Hematopoietic multipotent progenitor cell treated with erythropoietin and hydrocortisone succinate and interleukin-3 and kit ligand, for 4 days (in vitro differentiated cells): ENCODE measurements around the gene DCC.

Experiments used
- DNase-seq: peaks from one replicate; pipeline ENCODE4 v3.0.0-alpha.2; 2015

Gene DCC

DNA sequence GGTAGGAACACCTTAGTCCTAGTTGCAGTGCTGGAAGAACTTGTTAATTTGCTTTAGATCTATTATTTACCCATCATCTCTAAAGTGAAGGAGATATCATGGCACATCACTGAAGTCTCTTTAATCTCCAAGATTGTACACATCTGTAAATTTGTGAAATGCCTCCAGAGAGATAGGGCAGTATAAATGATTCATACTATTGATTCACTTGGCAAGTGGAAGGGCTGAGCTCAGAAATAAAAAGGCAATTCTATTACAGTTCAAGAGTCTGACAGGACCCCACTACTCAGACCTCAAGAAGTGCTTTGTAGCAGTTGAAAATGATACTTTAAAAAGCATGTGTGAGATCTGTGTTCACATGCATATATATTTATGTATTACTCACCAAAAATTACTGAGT lies 489.3 kb downstream of the DCC start:
- no peak for DNase-seq

GRCh38 chr18:52829876-52830405 lies 489.9 kb downstream of the DCC start:
- DNase-seq = no peak

GRCh38 chr18:52844323-52844722 lies 504.3 kb downstream of the DCC start:
- no peak for DNase-seq

DNA sequence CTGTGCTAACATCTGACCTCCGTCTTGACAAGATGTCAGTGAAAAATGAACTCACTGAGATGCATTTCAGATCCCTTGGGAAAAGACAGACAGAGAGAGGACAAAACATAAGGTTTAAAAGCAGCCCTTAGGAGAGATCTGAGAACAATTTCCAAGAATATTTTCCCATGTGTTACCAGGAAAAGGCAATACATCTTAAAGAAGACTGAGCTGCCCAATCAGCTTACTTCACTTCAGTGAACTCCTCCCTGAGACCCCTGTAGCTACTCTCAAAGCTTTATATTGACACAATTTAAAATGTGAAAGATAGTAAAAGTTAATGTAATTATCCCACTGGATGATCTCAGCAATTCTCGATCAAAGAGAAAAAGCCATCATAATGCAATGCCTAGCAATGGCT lies 505.0 kb downstream of the DCC start:
- DNase-seq = no peak

GRCh38 chr18:52850031-52850560 lies 510.1 kb downstream of the DCC start:
- no peak for DNase-seq

- DNase-seq = no peak
Observed at GRCh38 chr18:52861558-52861957, 521.6 kb downstream of the DCC start.

- no peak for DNase-seq
Observed at GRCh38 chr18:52869349-52869923, 529.4 kb downstream of the DCC start.

DNA sequence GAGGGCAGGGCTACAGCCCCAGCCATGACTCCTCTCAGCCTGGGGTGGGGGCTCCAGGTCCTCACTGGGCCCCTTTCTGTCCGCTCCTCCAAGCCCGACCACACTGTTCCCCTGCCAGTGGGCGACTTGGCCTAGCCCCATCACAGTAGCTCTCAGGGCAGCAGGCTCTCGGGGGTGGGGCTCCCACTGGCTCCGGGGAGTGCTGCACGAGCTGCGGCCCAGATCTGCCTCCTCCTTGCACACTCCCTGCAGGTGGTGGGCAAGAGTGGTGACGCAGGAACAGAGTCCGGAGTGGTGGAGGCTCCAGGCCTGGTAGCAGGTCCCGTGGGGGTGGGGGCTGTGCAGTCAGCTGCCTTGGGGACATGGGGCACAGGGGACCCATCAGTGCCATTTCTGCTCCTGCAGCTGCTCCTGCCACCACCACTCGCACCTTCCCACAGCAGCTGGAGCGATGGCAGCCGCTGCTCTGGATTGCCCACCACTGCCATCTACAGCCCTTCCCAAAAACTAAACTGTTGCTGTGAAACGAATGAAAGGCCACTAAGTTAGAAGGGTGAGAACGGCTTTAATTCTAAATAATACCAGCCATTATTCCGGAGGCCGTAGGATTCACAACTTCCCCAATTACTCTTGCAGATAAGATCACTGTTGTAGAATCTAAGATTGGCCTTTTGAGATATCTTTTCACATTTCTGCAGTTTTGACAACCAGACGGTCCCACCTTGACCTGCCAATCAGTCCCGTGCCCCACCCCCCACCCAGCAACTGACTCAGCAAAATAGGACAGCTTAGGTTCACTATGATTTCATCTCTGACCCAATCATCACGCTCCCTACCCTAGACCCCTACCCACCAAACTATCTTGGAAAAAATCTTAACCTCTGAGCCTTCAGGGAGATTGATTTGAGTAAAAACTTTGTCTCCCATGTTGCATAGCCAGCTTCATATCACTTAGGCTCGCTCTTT lies 530.2 kb downstream of the DCC start:
- no peak for DNase-seq

- no peak for DNase-seq
Observed at GRCh38 chr18:52874774-52875173, 534.8 kb downstream of the DCC start.

- no peak for DNase-seq
Observed at GRCh38 chr18:52875725-52876124, 535.7 kb downstream of the DCC start.

- no peak for DNase-seq
Observed at GRCh38 chr18:52888014-52888413, 548.0 kb downstream of the DCC start.

DNA sequence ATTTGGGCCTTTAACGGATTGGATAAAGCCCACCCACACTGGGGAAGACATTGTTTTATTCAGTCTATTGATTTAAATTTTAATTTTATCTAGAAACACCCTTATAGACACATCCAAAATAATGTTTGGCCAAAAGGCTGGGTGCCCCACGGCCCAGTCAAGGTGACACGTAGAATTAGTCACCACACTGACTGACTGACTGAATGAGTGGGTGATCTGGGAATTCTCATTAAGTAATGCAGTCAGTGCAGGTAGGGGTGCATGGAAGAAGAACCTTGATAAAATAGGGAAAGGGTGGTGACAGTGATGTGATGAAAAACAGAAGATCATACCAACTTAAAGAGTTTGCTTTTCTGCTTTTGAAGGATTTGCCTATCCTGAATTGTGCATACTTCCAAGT lies 554.8 kb downstream of the DCC start:
- DNase-seq = no peak

DNA sequence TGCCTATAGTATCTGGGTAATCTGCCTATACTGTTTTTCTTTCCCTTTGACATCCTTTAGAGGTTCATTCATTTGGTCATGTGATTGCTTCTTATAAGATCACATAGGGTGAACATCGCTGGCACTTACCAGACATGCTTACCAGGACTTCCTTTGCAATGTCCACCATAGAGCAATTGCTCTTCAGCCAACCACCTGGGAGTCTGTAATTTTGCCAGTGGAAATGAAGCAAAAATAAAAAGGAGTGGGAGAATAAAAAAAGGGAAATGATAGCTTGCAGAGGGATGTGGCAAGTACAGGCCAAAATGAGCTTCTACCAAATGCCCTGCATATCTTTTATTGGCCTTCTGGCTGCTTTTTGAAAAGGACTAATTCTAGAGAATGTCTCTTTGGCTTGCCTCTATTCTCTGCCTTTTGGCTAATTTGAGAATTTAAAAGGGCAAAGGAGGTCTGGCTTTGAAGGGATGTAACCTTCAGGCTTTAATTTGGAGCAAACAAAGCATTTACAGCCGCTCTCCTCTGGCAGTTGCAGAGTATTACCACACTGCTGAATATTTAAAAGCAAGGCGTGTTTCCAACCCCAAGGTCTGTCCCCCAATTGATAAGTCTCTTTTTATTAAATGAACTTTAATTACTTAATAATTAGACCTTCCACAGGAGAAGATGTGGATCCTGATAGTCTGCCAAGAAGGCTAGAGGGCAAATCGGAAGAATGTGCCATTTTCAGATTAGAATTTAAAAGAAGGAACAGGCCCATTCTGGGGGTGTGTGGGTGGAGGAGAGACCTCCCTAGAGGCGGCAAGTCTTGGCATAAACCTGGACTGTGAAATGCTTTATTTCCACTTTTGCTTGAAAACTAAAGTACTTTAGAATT lies 557.9 kb downstream of the DCC start:
- no peak for DNase-seq

GRCh38 chr18:52898485-52899058 lies 558.6 kb downstream of the DCC start:
- no peak for DNase-seq

- no peak for DNase-seq
Observed at GRCh38 chr18:52902188-52902587, 562.2 kb downstream of the DCC start.

- peak; percentile 42 for DNase-seq
Observed at GRCh38 chr18:52903857-52904256, 563.9 kb downstream of the DCC start.

- DNase-seq = no peak
Observed at GRCh38 chr18:52907543-52908308, 567.7 kb downstream of the DCC start.

DNA sequence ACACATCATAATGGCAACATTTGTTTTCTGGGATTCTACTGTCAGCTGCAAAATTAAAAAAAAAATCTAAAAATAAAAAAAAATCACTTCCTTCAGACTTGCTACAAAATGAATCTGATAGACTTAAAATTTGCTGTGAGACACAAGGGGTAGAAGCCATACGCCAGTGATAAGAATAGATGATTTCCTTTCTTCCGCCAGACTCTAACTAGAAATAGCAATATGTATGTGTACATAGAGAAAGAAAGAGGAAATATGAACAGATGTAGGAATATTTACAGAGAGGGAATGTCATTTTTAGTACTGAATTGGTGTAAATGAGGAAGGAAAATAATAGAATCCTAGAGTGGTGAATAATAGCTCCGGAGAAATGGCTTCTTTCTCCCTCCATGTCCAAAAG lies 574.2 kb downstream of the DCC start:
- DNase-seq = no peak

DNA sequence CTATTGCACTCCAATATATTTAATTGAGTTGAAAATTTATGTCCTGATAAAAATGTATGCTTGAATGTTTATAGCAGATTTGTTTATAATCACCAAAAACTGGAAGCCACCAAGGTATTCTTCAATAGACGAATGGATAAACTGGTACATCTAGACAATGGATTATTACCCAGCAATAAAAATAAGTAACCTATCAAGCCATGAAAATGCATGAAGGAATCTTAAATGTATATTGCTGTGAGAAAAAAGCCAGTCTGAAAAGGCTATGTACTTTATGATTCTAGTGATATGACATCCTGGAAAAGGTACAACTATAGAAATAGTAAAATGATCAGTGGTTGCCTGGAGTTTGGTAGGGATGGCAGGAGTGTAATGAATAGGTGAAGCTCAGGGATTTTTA lies 580.7 kb downstream of the DCC start:
- no peak for DNase-seq

DNA sequence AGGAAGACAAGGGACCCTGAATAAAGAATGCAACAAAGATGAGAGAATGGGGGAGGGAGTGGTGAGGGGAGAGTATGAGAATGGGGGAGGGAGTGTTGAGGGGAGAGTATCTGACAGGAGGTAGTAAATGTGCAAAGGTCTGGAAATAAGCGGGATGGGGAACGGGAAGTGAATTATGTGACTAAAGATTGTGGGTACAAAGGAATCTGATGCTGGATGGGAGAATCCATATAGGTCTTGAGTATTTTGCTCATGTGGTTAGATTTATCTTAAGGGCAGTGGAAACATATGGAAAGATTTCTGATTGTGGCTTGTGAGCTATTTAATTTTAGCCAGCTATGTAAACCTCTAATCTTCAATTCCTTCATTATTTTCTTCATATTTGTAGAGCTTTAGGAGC lies 593.4 kb downstream of the DCC start:
- DNase-seq = no peak

- no peak for DNase-seq
Observed at GRCh38 chr18:52936931-52937330, 596.9 kb downstream of the DCC start.

DNA sequence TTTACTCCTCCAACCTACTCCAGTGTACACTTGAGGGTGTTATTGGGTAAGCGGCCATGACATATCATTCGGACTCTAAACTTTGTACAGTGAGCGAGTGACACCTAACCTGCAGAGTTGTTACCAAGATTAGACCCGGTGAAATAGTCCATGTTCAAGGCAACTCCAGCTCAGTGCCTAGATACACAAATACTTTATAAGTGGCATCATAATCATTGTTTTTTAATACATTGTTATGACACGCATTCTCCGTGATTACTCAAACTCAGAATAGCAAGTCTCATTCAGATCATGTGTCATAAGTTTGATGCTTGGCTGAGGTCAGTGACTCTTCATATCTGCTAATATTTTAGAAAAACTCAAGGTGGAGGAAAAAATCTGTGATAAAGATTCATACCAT lies 597.8 kb downstream of the DCC start:
- DNase-seq = no peak
